D341Med (cell line): Measurements from ENCODE around the gene RHBDL1.

Experiments
- DNase-seq: peaks from one replicate; pipeline ENCODE4 v3.0.0; 2012; ENCODE audit warnings: low spot score

RHBDL1 gene

GRCh38 chr16:720447-720989 is 45.0 kb downstream of the RHBDL1 start:
- peak; percentile 71 for DNase-seq

GRCh38 chr16:720990-721764 is 45.7 kb downstream of the RHBDL1 start, which contains the start of gene ANTKMT:
ANTKMT (plus strand) TSS chr16:721146; CDS start chr16:721275, 129 bp downstream.
- peak; percentile 92 for DNase-seq

- DNase-seq, result no peak
Observed at GRCh38 chr16:721765-722540, 46.5 kb downstream of the RHBDL1 start.

GRCh38 chr16:722835-723633 is 47.6 kb downstream of the RHBDL1 start:
- no peak for DNase-seq

- no peak for DNase-seq
Observed at GRCh38 chr16:723695-724094, 48.2 kb downstream of the RHBDL1 start.

GRCh38 chr16:724188-725040 is 48.9 kb downstream of the RHBDL1 start:
- no peak for DNase-seq

- no peak for DNase-seq
Observed at GRCh38 chr16:725041-725376, 49.5 kb downstream of the RHBDL1 start.

- no peak for DNase-seq
Observed at GRCh38 chr16:725463-726187, 50.2 kb downstream of the RHBDL1 start.

GRCh38 chr16:726188-726437 is 50.6 kb downstream of the RHBDL1 start:
- DNase-seq, result no peak

- DNase-seq, result peak; percentile 87
Observed at GRCh38 chr16:726438-727290, 51.2 kb downstream of the RHBDL1 start, which contains the start of the genes CCDC78 and HAGHL. CCDC78 (minus strand) TSS chr16:726443; CDS start chr16:726367, 76 bp downstream. HAGHL (plus strand) TSS chr16:727106; CDS start chr16:727510, 404 bp downstream.

- DNase-seq, result peak; percentile 63
Observed at GRCh38 chr16:727291-727977, 52.0 kb downstream of the RHBDL1 start.
